ENCODE data around the gene CD34. TPM values are rescaled to one million over a fixed set of nuclear protein-coding genes. Genes with fewer than 3 reads are reported as not detected.
"Not testable (repeated sequence)": the region's sequence is repeated elsewhere in the genome, so short reads cannot be mapped to it uniquely, and the experiment has no call there.

The CD34 gene
- total RNA-seq, 1 donor from 2014 or later = not detected

- no peak for DNase-seq (ENCODE audit: low read depth)
- TF ChIP-seq, protein P1, sequence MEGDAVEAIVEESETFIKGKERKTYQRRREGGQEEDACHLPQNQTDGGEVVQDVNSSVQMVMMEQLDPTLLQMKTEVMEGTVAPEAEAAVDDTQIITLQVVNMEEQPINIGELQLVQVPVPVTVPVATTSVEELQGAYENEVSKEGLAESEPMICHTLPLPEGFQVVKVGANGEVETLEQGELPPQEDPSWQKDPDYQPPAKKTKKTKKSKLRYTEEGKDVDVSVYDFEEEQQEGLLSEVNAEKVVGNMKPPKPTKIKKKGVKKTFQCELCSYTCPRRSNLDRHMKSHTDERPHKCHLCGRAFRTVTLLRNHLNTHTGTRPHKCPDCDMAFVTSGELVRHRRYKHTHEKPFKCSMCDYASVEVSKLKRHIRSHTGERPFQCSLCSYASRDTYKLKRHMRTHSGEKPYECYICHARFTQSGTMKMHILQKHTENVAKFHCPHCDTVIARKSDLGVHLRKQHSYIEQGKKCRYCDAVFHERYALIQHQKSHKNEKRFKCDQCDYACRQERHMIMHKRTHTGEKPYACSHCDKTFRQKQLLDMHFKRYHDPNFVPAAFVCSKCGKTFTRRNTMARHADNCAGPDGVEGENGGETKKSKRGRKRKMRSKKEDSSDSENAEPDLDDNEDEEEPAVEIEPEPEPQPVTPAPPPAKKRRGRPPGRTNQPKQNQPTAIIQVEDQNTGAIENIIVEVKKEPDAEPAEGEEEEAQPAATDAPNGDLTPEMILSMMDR (conservative IDR thresholded peaks at IDR 0.05; ENCODE audit: low read depth, low read length) = no peak
- H3K4me3 ChIP-seq (ENCODE audit: low read depth, low read length) = no peak overlapping the region
These were observed 32.0 kb downstream of the CD34 start for GRCh38 chr1:207878939-207879338.

- H3K4me3 ChIP-seq (ENCODE audit: low read depth, low read length); DNase-seq (ENCODE audit: low read depth): not testable (repeated sequence)
These were observed 33.0 kb downstream of the CD34 start for GRCh38 chr1:207877914-207878313.

DNA sequence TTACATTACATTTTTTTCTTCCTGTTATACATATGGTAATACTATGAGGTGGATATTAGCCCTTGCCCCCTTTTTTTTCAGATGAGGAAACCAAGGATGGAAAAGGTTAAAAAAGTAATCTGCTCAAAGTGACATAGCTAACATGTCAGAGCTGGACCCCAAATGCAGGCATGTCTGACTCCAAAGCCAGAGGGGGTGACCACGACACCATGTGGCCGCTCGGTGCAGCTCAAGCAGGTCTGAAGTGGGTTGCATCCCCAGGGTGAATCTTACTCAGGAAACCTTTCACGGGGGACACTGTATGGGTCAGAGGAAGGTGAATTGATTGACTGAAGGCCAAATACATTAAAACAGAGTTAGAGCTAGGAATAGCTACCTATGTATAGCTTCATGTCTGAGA lies 34.8 kb downstream of the CD34 start:
- H3K4me3 ChIP-seq (ENCODE audit: low read depth, low read length) = no peak overlapping the region
- TF ChIP-seq, protein P1 (conservative IDR thresholded peaks at IDR 0.05; ENCODE audit: low read depth, low read length) = peak; percentile 41
- no peak for DNase-seq (ENCODE audit: low read depth)

DNA sequence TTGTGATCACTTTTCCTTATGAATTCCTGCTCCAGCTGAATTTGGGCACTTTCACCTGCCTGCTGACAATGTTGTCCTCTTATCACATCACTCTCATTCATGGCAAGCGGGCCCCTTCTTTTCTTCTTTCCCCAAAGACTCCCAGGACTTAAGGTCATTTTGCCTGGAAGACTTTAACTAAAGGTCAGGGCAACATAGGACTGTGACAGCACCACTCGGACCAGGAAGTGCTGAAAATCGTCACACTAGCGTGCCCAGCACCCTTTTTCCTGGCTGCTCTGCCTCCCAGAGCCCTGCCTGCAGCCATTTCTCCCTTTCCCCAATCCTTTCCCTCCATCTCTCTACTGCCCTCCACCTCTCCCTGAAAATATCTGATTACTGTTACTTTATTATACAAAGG lies 35.4 kb downstream of the CD34 start:
- no peak overlapping the region for H3K4me3 ChIP-seq (ENCODE audit: low read depth, low read length)
- TF ChIP-seq, protein P1 (conservative IDR thresholded peaks at IDR 0.05; ENCODE audit: low read depth, low read length) = no peak
- DNase-seq (ENCODE audit: low read depth) = no peak

GRCh38 chr1:207873055-207873890 lies 37.7 kb downstream of the CD34 start:
- TF ChIP-seq, protein P1 (conservative IDR thresholded peaks at IDR 0.05; ENCODE audit: low read depth, low read length) = no peak
- no peak for DNase-seq (ENCODE audit: low read depth)

GRCh38 chr1:207872621-207873020 lies 38.3 kb downstream of the CD34 start:
- TF ChIP-seq, protein P1 (conservative IDR thresholded peaks at IDR 0.05; ENCODE audit: low read depth, low read length) = no peak

More at GRCh38 chr1:207873055-207873890, 37.7 kb downstream of the CD34 start:
- H3K4me3 ChIP-seq (ENCODE audit: low read depth, low read length) = no peak overlapping the region

GRCh38 chr1:207871117-207871649 lies 39.7 kb downstream of the CD34 start:
- no peak for DNase-seq (ENCODE audit: low read depth)
- TF ChIP-seq, protein P1 (conservative IDR thresholded peaks at IDR 0.05; ENCODE audit: low read depth, low read length) = no peak
- no peak overlapping the region for H3K4me3 ChIP-seq (ENCODE audit: low read depth, low read length)

More at GRCh38 chr1:207872621-207873020, 38.3 kb downstream of the CD34 start:
- no peak overlapping the region for H3K4me3 ChIP-seq (ENCODE audit: low read depth, low read length)
- DNase-seq (ENCODE audit: low read depth) = no peak

Measured in epithelial cell of proximal tubule (primary cell).